HG02759 (cell line): ENCODE data around the gene GOSR2.
"Not testable (repeated sequence)": the region's sequence is repeated elsewhere in the genome, so short reads cannot be mapped to it uniquely, and the experiment has no call there.

ENCODE experiments used
- ATAC-seq: cut with Tn5 transposase; IDR thresholded peaks from one replicate; pipeline ENCODE4 v1.9.1; 2021; ENCODE audit warnings: mild to moderate bottlenecking, moderate library complexity; ENCODE audit not compliant: unreplicated experiment

The GOSR2 gene

DNA sequence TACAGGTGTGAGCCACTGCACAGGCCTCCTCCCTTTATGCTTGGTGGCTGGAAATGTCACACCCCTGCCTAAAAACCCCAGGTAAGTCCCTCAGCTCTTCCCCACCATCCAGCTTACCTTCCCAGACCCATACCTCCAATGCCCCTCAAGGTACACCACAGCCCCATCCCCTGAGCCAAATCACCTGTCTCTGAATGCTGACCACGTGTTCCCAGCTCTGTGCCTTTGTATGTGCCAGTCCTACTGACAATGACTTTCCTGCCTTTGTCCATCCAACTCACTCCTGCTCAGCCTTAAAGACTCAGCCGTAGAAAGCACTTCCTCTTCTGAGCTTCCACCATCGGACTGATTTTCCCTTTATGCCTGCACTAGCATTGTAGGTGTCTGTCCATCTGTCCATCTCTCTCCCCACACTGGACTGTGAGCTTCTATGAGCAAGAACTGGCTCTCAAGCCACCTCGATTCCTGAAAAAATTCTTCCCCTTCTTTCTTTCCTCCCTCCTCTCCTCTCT is 30.7 kb upstream of the GOSR2 start:
- no peak for ATAC-seq

DNA sequence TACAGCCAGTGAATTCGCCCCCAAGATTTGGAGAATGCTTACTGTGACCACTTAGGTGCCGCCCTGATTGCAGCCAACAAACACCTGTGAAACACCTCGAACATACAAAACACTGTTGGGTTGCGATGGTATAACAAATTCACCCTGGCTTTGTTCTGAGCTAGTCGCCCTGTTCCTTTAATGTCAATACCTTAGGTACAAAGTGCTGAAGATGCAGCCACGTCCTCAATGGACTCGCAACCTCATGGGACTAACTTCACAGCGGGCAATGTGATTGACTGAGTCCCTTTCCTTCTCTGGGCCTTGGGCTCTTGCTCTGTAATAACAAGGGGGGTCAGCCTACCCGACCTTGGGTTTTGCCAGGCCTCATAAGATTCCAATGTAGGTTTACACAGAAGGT is 28.9 kb upstream of the GOSR2 start:
- ATAC-seq: no peak

- ATAC-seq: no peak
These were observed 28.3 kb upstream of the GOSR2 start for GRCh38 chr17:46894476-46895151.

DNA sequence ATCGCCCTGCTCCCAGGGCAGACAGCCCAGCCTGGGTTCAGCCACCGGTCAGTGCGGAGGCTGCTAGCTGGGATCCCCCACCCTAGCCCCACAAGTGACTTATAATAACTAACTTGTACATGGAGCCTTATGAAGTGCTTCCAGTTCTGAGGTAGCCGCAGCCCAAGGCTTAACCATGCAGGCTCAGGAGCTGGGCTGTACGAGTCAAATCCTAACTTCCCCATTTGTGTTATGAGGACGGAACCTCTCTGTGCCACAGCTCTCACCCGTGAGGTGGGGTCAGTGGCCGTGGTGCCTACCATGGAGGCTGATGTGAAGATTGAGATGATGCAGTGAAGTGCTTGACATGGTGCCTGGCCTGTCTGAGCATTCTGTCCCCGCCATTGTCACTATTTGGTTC is 27.8 kb upstream of the GOSR2 start:
- no peak for ATAC-seq

DNA sequence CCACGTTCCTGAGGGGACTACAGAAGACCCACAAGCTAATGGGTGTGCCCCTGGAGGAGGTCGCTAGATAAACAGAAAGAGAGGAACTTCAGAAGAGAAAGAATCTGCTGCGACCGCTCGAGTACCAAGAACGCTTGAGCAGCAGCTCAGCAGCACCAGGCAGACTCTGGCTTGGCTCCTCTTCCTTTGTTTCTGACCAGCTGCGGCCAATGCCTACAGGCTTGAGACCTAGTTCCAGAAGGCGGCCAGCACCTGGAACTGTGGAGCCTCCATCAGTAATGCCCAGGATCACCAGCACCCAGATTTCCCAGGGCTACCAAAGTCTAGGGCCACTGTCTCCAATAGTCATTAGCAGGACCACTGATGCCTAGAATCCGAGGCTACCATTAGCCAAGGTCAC is 26.0 kb upstream of the GOSR2 start:
- ATAC-seq: no peak

GRCh38 chr17:46898364-46898763 is 24.6 kb upstream of the GOSR2 start:
- no peak for ATAC-seq

DNA sequence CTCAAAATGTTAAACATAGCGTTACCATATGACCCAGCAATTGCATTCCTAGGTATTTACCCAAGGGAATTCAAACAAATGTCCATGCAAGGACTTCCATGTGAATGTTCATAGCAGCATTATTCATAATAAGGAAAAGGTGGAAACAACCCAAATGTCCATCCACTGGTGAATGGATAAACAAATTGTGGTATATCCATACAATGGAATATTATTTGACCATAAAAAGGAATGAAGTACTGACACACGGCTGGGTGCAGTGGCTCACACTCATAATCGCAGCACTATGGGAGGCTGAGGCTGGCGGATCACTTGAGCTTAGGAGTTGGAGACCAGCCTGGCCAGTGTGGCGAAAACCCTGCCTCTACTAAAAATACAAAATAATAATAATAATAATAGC is 24.1 kb upstream of the GOSR2 start:
- ATAC-seq: no peak

GRCh38 chr17:46901291-46901690 is 21.7 kb upstream of the GOSR2 start:
- ATAC-seq: no peak

GRCh38 chr17:46903762-46904672 is 18.9 kb upstream of the GOSR2 start:
- no peak for ATAC-seq

GRCh38 chr17:46908068-46908737 is 14.8 kb upstream of the GOSR2 start:
- ATAC-seq: no peak

DNA sequence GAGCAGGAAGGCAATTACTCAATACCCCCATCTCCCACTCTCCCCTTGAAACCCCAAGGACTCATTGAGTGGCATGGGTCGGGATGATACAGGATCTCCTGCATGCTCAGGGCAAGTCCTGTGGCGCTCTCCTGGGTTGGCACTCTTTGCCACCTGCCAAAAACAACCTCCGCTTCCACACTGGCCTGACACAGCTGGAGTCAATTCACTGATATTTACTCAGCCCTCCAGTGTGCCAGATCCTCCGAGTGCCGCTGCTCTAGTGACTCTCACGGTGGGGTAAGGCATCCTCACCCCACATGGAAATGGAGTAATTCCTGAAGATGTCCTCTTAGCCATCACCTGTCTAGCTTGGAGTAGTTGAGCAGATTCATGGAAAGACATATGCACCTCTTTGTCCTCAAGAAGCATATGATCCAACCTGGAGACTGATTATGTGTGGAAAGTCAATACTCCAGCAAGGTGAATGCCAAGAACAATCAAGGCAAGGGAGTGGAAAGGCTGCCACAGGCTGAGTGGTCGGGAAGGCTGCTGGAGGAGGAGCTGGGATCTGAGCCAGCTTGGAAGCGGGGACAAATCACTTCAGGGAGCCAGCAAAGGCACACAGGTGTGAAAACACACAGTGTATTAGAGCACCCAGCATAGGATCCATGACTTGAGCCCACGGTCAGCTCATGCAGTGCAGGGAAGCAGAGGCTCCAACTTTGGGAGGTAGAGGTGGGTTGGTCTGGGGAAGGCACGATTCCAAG is 12.6 kb upstream of the GOSR2 start:
- no peak for ATAC-seq

DNA sequence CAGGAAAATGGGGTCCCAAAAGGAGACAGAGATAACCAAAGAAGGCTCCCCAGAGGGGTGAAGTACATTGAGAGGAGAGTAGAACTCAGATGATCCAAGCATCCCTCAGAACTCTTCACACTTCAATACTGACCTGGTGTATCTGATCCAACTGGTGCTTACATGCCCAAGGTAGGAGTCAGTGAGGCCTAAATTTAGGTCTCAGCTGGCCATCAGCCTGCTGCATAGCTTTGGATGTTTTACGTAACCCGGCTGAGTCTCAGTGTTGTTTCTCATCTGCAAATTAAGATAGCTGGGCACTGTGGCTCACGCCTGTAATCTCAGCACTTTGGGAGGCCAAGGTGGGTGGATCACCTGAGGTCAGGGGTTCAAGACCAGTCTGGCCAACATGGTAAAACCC is 11.6 kb upstream of the GOSR2 start:
- ATAC-seq: no peak

DNA sequence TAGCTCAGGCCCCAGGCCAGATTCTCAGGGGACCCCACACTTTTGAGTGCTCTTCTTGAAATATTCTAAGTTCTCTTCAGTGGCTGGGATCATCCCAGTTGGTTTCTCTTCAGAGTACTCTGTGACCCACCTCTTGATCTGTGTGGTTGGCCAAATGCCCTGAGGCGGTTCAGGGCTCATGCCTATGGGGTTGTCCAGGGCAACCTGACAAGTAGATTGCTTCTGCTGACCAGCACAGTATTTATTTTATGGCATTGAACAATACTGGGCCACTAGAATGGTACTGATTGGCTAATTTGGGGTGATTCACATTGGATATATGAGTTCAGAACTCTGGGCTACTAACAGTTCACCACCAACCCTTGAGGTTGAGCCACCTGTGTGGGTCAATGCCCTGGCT is 7.4 kb upstream of the GOSR2 start:
- no peak for ATAC-seq

DNA sequence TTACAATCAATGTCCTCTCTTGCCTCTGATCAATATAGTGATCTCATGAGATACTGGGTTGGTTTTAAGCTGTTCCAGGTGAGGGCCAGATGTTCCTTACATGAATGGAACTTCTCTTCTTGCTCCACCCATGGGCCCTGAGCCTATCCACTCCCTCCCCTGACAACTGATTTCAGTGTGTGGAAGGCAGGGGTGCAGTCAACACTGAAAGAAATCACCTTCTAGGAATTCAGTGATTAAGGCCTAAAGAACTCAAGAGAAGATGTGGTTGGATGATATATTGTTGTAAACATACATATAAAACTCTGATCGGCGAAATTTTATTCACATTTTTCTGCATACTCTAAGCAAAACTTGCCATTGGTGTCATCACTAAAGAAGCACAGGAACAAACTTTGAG is 6.7 kb upstream of the GOSR2 start:
- ATAC-seq: no peak

GRCh38 chr17:46916623-46917022 is 6.3 kb upstream of the GOSR2 start:
- no peak for ATAC-seq

- ATAC-seq: no peak
These were observed 5.9 kb upstream of the GOSR2 start for GRCh38 chr17:46917041-46917440.

GRCh38 chr17:46917516-46917915 is 5.4 kb upstream of the GOSR2 start:
- ATAC-seq: no peak

DNA sequence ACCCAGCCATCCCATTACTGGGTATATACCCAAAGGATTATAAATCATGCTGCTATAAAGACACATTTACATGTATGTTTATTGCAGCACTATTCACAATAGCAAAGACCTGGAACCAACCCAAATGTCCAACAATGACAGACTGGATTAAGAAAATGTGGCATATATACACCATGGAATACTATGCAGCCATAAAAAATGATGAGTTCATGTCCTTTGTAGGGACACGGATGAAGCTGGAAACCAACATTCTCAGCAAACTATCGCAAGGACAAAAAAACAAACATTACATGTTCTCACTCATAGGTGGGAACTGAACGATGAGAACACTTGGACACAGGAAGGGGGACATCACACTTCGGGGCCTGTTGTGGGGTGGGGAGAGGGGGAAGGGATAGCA is 998 bp upstream of the GOSR2 start:
- not testable (repeated sequence) for ATAC-seq

- no peak for ATAC-seq
These were observed 515 bp upstream of the GOSR2 start for GRCh38 chr17:46922487-46922803.

DNA sequence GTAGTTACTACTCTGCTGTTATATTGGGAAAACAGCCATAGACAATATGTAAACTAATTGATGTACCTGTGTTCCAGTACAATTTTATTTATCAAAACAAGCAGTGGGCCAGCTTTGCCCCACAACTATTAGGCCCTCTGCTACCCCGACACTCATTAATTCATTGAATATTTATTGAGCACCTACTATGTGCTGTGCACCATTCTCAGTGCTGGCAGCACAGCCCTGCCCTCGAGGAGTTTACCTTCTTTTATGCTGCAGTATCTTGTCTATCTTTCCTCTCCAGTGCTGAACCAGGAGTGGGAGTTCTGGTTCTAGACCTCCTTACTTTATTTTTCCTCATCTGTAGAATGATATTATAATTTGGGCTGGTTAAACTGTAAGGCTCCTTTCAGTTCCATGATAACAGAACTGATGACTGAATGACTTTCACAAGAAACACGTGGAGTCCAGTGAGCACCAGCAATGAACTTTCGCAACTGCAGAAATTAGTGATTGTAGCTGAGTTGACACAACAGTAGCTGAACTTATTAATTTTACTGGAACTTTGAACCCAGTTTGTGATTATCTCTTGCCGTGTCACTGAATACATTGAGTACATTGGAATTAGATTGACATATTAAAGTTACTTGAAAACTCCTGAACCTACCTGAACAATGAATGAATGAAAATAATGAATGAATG is 2.4 kb downstream of the GOSR2 start:
- no peak for ATAC-seq
